ENCODE measurements around the gene VSTM2L. TPM values are rescaled to one million over a fixed set of nuclear protein-coding genes. Genes with fewer than 3 reads are reported as not detected.

Gene VSTM2L
- total RNA-seq, 4 donors from 2014 or later = 0.78 to 1.4 TPM; not detected in 2

DNA sequence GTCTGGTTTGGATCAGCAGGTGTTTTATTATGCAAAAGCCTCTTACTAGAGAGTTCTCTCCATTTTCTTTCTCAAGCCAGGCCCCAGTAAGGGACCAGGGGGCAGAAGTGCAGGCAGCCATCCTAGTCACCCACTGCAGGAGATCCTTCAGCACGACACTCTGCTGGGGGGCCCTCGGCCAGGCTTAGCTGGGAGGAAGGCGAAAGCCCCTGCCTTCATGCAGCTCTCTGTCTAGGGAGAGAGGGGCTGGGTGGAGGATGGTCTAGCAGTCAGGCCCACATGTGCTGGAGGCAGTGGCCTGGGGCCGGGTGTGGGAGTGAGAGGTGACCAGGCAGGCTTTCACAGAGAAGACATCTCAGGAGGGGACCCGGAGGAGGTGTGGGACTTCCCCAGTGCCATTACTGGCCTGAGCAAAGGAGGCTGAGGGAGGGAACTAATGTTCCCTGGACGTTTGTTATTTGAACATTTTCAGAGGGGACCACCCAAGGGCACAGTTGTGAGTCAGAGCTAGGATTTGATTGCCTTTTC, 33.5 kb upstream of the VSTM2L start:
- Histone ChIP-seq H3K27ac (no peak overlapping the region), H3K27me3 (no peaks in the 10 kb centered on the region), H3K36me3 (peaks cover 62% of the 10 kb centered on the region), H3K4me3 (no peak overlapping the region), H3K9me3 (no peaks in the 10 kb centered on the region), H3K4me1 (no peaks in the 10 kb centered on the region)
- TF ChIP-seq EP300 (IDR thresholded peaks at IDR 0.05) (no peak), POLR2AphosphoS5 (IDR thresholded peaks at IDR 0.05) (no peak), POLR2A (IDR thresholded peaks at IDR 0.05) (no peak), CTCF (IDR thresholded peaks at IDR 0.05) (no peak)
- WGBS = 91% methylated on average over 6 of the region's 6 CpGs
- no peak for DNase-seq (ENCODE audit: low spot score in 2 of 2)

DNA sequence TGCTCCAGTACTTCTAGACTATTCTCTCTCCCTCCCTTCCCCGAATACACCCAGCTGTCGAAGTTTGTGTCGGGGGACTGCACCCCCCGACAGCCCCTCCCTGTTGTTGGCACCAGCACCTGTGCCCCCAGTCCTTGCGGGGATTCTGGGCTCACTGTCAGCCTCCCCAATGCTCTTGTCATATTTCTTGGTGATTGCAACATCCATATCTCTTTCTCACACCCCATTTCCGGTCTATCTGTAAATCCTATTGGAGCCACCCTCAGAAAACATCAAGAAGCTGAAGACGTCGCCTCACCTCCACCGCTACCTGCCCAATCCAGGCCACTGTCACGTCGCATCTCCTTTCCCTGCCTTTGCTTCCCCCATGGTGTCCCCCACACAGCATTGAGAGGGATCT, 32.6 kb upstream of the VSTM2L start:
- Histone ChIP-seq H3K4me1 (no peaks in the 10 kb centered on the region), H3K4me3 (no peak overlapping the region), H3K27me3 (no peaks in the 10 kb centered on the region), H3K9me3 (no peaks in the 10 kb centered on the region), H3K27ac (no peak overlapping the region), H3K36me3 (peaks cover 65% of the 10 kb centered on the region)
- DNase-seq (ENCODE audit: low spot score in 2 of 2) = no peak
- TF ChIP-seq POLR2A (IDR thresholded peaks at IDR 0.05) = no peak
- no peak for TF ChIP-seq POLR2AphosphoS5 (IDR thresholded peaks at IDR 0.05)
- no peak for TF ChIP-seq CTCF (IDR thresholded peaks at IDR 0.05)
- TF ChIP-seq EP300 (IDR thresholded peaks at IDR 0.05) = no peak
- WGBS = 84% methylated on average over 11 of the region's 11 CpGs

DNA sequence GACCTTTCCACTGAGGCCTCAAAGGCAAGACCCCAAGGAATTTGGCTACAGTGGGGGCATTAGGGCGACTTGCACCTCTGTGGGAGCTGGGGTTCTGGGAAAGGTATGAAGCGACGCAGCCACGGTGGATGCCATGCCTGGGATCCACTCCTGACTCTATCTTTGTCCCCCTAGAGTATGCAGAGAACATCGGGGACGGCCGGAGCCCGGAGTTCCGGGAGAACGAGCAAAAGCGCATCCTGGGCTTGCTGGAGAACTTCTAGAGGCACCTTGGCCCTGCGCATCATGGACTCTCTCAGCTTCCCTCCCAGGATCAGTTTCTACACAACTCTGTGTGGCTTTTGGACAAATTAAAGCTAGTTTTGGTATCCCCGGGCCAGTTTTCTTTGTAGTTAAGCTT, 31.2 kb upstream of the VSTM2L start:
- H3K4me3 ChIP-seq = no peak overlapping the region
- no peaks in the 10 kb centered on the region for H3K4me1 ChIP-seq
- H3K27me3 ChIP-seq = no peaks in the 10 kb centered on the region
- 85% methylated on average over 12 of the region's 13 CpGs for WGBS
- no peaks in the 10 kb centered on the region for H3K9me3 ChIP-seq
- H3K36me3 ChIP-seq = peaks cover 58% of the 10 kb centered on the region
- TF ChIP-seq EP300 (IDR thresholded peaks at IDR 0.05) (no peak), POLR2AphosphoS5 (IDR thresholded peaks at IDR 0.05) (no peak), POLR2A (IDR thresholded peaks at IDR 0.05) (no peak), CTCF (IDR thresholded peaks at IDR 0.05) (no peak)
- DNase-seq (ENCODE audit: low spot score in 2 of 2) = no peak
- H3K27ac ChIP-seq = no peak overlapping the region

GRCh38 chr20:37872161-37872560, 30.8 kb upstream of the VSTM2L start:
- TF ChIP-seq CTCF (IDR thresholded peaks at IDR 0.05) = no peak
- no peak for TF ChIP-seq POLR2A (IDR thresholded peaks at IDR 0.05)
- no peak for TF ChIP-seq POLR2AphosphoS5 (IDR thresholded peaks at IDR 0.05)
- no peak for TF ChIP-seq EP300 (IDR thresholded peaks at IDR 0.05)
- no peaks in the 10 kb centered on the region for H3K9me3 ChIP-seq
- no peak for DNase-seq (ENCODE audit: low spot score in 2 of 2)
- H3K4me3 ChIP-seq = no peak overlapping the region
- H3K27me3 ChIP-seq = no peaks in the 10 kb centered on the region
- WGBS = 82% methylated on average over 6 of the region's 9 CpGs
- no peak overlapping the region for H3K27ac ChIP-seq
- H3K4me1 ChIP-seq = no peaks in the 10 kb centered on the region
- H3K36me3 ChIP-seq = peaks cover 58% of the 10 kb centered on the region

DNA sequence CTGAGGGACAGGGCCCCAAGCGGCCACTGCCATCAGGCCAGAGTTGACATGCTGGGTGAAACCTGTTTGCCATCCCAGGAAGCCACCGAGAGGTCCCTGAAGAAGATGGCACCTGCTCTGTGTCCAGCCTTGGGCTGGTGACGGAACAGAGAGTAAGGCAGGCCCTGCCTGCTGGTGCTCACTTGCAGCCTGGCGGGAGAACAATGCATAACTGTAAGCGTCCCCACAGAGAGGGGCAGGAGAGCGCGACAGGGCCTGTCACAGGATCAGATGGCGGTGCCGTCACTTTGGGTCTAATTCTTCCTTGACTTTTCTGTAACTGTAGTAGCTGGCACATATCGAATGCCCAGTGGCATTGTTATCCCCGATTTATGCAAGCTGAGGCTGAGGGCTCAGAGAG, 29.0 kb upstream of the VSTM2L start:
- no peak for TF ChIP-seq POLR2A (IDR thresholded peaks at IDR 0.05)
- no peak for TF ChIP-seq CTCF (IDR thresholded peaks at IDR 0.05)
- no peak for TF ChIP-seq EP300 (IDR thresholded peaks at IDR 0.05)
- no peak for TF ChIP-seq POLR2AphosphoS5 (IDR thresholded peaks at IDR 0.05)
- H3K4me3 ChIP-seq = no peak overlapping the region
- H3K9me3 ChIP-seq = no peaks in the 10 kb centered on the region
- H3K36me3 ChIP-seq = peaks cover 57% of the 10 kb centered on the region
- no peaks in the 10 kb centered on the region for H3K27me3 ChIP-seq
- H3K27ac ChIP-seq = no peak overlapping the region
- H3K4me1 ChIP-seq = no peaks in the 10 kb centered on the region
- WGBS = 94% methylated on average over 8 of the region's 11 CpGs
- DNase-seq (ENCODE audit: low spot score in 2 of 2) = no peak

Data from suprapubic skin (tissue), 4 donors.